Natural killer cell (primary cell): ENCODE data around the gene CD34. TPM values are rescaled to one million over a fixed set of nuclear protein-coding genes. Genes with fewer than 3 reads are reported as not detected.
A peak's percentile ranks its signal among the peaks of the same experiment; 100 is the strongest.

Experiments used
- ATAC-seq, 3 donors: fragments of 150-1000 bp in 2 of 3; fragments of 200-7000 bp in 1 of 3; cut with Tn5 transposase; 1 replicate in 1 of 3; 2 replicates in 2 of 3; pipeline ENCODE4 v1.10.0; 2021; ENCODE audit warnings: mild to moderate bottlenecking in 2 of 3, moderate library complexity in 2 of 3
- DNase-seq, 2 donors: peaks; one replicate each; pipeline versions ENCODE4 v3.0.0 to v3.0.0-alpha.2; 2013 to 2021; ENCODE audit warnings: mixed read lengths in 1 of 2
- H3K27ac ChIP-seq: one replicate; pipeline ENCODE4 v1.5.1; 2013; ENCODE audit warnings: mild to moderate bottlenecking, low read length
- H3K27me3 ChIP-seq: one replicate; pipeline ENCODE4 v1.6.1; 2013; ENCODE audit warnings: low read length; ENCODE audit not compliant: control insufficient read depth, insufficient read depth
- H3K36me3 ChIP-seq: one replicate; pipeline ENCODE4 v1.6.1; 2013; ENCODE audit warnings: low read length; ENCODE audit not compliant: control insufficient read depth, insufficient read depth
- H3K4me1 ChIP-seq: one replicate; pipeline ENCODE4 v1.6.1; 2013; ENCODE audit warnings: low read length; ENCODE audit not compliant: control insufficient read depth, insufficient read depth
- H3K4me3 ChIP-seq: one replicate; pipeline ENCODE4 v1.5.1; 2013; ENCODE audit warnings: low read length
- H3K9me3 ChIP-seq: one replicate; pipeline ENCODE4 v1.6.1; 2013; ENCODE audit warnings: low read length; ENCODE audit not compliant: control insufficient read depth, insufficient read depth
- H3K27ac Mint-ChIP-seq, 2 donors: one replicate each; pipeline ENCODE4 v1.8.0; 2022; ENCODE audit warnings: mild to moderate bottlenecking in 2 of 2, mixed read lengths in 2 of 2, moderate library complexity in 1 of 2
- H3K27me3 Mint-ChIP-seq, 2 donors: one replicate each; pipeline ENCODE4 v1.8.0; 2022; ENCODE audit warnings: low read depth in 2 of 2, mixed read lengths in 2 of 2
- H3K36me3 Mint-ChIP-seq: one replicate; pipeline ENCODE4 v1.8.0; 2022; ENCODE audit warnings: mixed read lengths
- H3K4me1 Mint-ChIP-seq, 2 donors: one replicate each; pipeline ENCODE4 v1.8.0; 2022; ENCODE audit warnings: mixed read lengths in 2 of 2
- H3K4me3 Mint-ChIP-seq: one replicate; pipeline ENCODE4 v1.8.0; 2022; ENCODE audit warnings: mild to moderate bottlenecking, moderate library complexity, mixed read lengths
- H3K9me3 Mint-ChIP-seq, 2 donors: one replicate each; pipeline ENCODE4 v1.8.0; 2022; ENCODE audit warnings: mixed read lengths in 2 of 2
- WGBS: methylation state at CpG from one replicate; pipeline ENCODE4 v1.1.7; 2013; ENCODE audit warnings: missing lambda C conversion rate; ENCODE audit not compliant: insufficient coverage; 5-methylcytosine and 5-hydroxymethylcytosine counted together
- intact Hi-C: fragments of 100-400 bp; cut with micrococcal nuclease; formaldehyde crosslinking; loops from one replicate; pipeline ENCODE4 v1.14.2; 2022
- total RNA-seq, 4 donors: library from RNA; stranded (reverse); fragments of 120-200 nt in 1 of 4; gene quantifications; one replicate each; pipeline versions ENCODE4 v1.2.3 to v1.2.4, GENCODE V29; 2013 to 2022
- TF ChIP-seq, protein P1 (sequence below): fragments of 200-600 bp; IDR thresholded peaks from one replicate; pipeline ENCODE4 v1.8.0; 2022; ENCODE audit warnings: antibody characterized with exemption

Gene CD34
- total RNA-seq, 3 donors from 2014 or later (not counting 1 experiment from before 2014, with no cell fraction given): 0.14 to 0.30 TPM; not detected in 1

DNA sequence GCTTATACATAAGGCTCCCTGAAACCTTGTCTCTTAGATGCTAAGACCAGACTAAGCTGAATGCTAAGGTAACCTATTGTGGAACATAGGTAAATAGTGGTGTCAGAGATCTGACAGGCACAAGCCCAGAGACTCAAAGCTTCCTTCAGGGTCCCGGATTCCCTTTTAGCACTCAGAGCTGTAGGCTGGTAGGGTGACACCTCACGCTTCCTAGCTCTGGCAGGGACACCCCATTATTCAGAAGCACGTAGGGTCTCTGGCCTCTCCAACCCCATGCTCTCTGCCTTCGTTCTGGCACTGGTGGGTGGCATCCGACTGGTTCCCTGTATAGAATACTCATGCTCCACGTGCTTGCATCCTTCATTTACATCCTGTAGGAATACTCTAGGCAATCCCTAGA, 68.4 kb downstream of the CD34 start:
- Histone ChIP-seq H3K4me3 (no peak overlapping the region), H3K4me1 (peaks cover 26% of the 10 kb centered on the region), H3K27me3 (no peaks in the 10 kb centered on the region), H3K27ac (no peak overlapping the region), H3K9me3 (no peaks in the 10 kb centered on the region), H3K36me3 (peaks cover 3% of the 10 kb centered on the region)
- H3K4me1 Mint-ChIP-seq: peaks cover 61 to 67% of the 10 kb centered on the region in 2 donors
- ATAC-seq (no peak), DNase-seq (no peak)
- no peaks in the 10 kb centered on the region for H3K36me3 Mint-ChIP-seq
- TF ChIP-seq, protein P1, sequence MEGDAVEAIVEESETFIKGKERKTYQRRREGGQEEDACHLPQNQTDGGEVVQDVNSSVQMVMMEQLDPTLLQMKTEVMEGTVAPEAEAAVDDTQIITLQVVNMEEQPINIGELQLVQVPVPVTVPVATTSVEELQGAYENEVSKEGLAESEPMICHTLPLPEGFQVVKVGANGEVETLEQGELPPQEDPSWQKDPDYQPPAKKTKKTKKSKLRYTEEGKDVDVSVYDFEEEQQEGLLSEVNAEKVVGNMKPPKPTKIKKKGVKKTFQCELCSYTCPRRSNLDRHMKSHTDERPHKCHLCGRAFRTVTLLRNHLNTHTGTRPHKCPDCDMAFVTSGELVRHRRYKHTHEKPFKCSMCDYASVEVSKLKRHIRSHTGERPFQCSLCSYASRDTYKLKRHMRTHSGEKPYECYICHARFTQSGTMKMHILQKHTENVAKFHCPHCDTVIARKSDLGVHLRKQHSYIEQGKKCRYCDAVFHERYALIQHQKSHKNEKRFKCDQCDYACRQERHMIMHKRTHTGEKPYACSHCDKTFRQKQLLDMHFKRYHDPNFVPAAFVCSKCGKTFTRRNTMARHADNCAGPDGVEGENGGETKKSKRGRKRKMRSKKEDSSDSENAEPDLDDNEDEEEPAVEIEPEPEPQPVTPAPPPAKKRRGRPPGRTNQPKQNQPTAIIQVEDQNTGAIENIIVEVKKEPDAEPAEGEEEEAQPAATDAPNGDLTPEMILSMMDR: no peak
- no peaks in the 10 kb centered on the region for H3K9me3 Mint-ChIP-seq
- WGBS: over 99% methylated on average over 5 of the region's 6 CpGs
- no peak overlapping the region for H3K27ac Mint-ChIP-seq
- no peak overlapping the region for H3K4me3 Mint-ChIP-seq
- intact Hi-C loops: no loop called here
- no peaks in the 10 kb centered on the region for H3K27me3 Mint-ChIP-seq

- H3K4me3 Mint-ChIP-seq: no peak overlapping the region
- no peaks in the 10 kb centered on the region for H3K36me3 Mint-ChIP-seq
- no peaks in the 10 kb centered on the region for H3K27me3 Mint-ChIP-seq
- no peak overlapping the region for H3K4me3 ChIP-seq
- intact Hi-C loops: no loop called here
- WGBS: 43% methylated on average over 4 of the region's 4 CpGs
- TF ChIP-seq, protein P1: no peak
- peaks cover 3% of the 10 kb centered on the region for H3K36me3 ChIP-seq
- no peaks in the 10 kb centered on the region for H3K27me3 ChIP-seq
- peaks cover 66 to 70% of the 10 kb centered on the region in 2 donors for H3K4me1 Mint-ChIP-seq
- no peaks in the 10 kb centered on the region for H3K9me3 ChIP-seq
- no peaks in the 10 kb centered on the region for H3K9me3 Mint-ChIP-seq
- no peak for ATAC-seq
- no peak overlapping the region for H3K27ac ChIP-seq
- H3K27ac Mint-ChIP-seq: no peak overlapping the region
- DNase-seq: no peak
- peaks cover 26% of the 10 kb centered on the region for H3K4me1 ChIP-seq
Observed at GRCh38 chr1:207841901-207842300, 69.0 kb downstream of the CD34 start.

DNA sequence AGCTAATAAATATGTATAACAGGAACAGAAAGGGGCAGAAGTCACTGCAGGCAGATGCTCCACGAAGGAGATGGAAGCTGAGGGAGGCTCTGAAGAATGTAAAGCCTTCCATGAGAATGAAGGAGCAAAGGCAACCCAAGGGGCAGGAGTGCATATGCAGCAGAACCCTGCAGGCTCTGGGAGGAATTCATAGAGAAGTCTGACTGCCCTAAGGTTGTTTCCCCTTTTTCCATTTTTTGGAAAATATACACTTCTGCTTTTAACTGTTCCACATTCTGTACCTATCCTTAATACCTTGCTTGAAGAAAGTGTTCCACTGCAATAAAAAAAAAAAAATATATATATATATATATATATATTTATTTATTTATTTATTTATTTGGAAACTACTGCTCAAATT, 69.6 kb downstream of the CD34 start:
- DNase-seq: no peak
- 39% methylated on average over 1 of the region's 1 CpG for WGBS
- H3K27me3 ChIP-seq: no peaks in the 10 kb centered on the region
- Mint-ChIP-seq H3K36me3 (no peaks in the 10 kb centered on the region), H3K4me3 (no peak overlapping the region), H3K27me3 (no peaks in the 10 kb centered on the region), H3K27ac (no peak overlapping the region), H3K4me1 (peaks cover 66 to 73% of the 10 kb centered on the region in 2 donors), H3K9me3 (no peaks in the 10 kb centered on the region)
- TF ChIP-seq, protein P1: no peak
- no peak for ATAC-seq
- intact Hi-C loops: no loop called here
- H3K36me3 ChIP-seq: peaks cover 3% of the 10 kb centered on the region
- no peak overlapping the region for H3K4me3 ChIP-seq
- H3K27ac ChIP-seq: no peak overlapping the region
- H3K9me3 ChIP-seq: no peaks in the 10 kb centered on the region
- peaks cover 26% of the 10 kb centered on the region for H3K4me1 ChIP-seq

DNA sequence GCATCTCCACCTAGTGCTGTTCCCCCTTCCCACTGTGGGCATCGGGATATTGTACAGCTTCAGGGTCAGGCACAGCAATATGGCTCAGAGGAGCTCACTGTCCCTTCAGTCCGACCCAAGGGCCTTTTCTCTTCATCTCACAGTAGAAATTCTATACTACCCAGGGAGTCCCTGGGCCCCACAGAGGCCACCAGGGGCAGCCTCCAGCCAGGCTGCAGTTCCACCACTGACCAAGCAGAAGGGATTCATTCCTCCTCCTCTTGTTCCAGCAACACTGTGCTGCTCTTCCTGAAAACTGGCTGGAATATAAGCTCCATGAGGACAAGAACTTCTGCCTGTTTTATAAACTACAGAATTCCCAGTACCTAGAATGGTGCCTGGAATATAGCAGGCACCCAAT, 70.5 kb downstream of the CD34 start:
- peaks cover 66 to 67% of the 10 kb centered on the region in 2 donors for H3K4me1 Mint-ChIP-seq
- no peaks in the 10 kb centered on the region for H3K9me3 Mint-ChIP-seq
- WGBS: 95% methylated on average over 2 of the region's 2 CpGs
- no peak for ATAC-seq
- TF ChIP-seq, protein P1: no peak
- H3K27me3 Mint-ChIP-seq: no peaks in the 10 kb centered on the region
- Histone ChIP-seq H3K27me3 (no peaks in the 10 kb centered on the region), H3K36me3 (peaks cover 4% of the 10 kb centered on the region), H3K4me3 (no peak overlapping the region), H3K4me1 (peaks cover 24% of the 10 kb centered on the region), H3K9me3 (no peaks in the 10 kb centered on the region), H3K27ac (no peak overlapping the region)
- intact Hi-C loops: no loop called here
- no peak overlapping the region for H3K4me3 Mint-ChIP-seq
- H3K27ac Mint-ChIP-seq: peak overlapping the region in 1 of 2 donors; percentile 66
- DNase-seq: no peak
- no peaks in the 10 kb centered on the region for H3K36me3 Mint-ChIP-seq
